Germinal center (tissue), 1 donor: Measurements from ENCODE around the gene SPTLC2.
"Not testable (repeated sequence)": the region's sequence is repeated elsewhere in the genome, so short reads cannot be mapped to it uniquely, and the experiment has no call there.

Experiments used
- DNase-seq: peaks from one replicate; pipeline ENCODE4 v3.0.0; 2012; ENCODE audit warnings: mixed read lengths, low spot score

The SPTLC2 gene

GRCh38 chr14:77588411-77589025, 27.9 kb downstream of the SPTLC2 start:
- not testable (repeated sequence) for DNase-seq

DNA sequence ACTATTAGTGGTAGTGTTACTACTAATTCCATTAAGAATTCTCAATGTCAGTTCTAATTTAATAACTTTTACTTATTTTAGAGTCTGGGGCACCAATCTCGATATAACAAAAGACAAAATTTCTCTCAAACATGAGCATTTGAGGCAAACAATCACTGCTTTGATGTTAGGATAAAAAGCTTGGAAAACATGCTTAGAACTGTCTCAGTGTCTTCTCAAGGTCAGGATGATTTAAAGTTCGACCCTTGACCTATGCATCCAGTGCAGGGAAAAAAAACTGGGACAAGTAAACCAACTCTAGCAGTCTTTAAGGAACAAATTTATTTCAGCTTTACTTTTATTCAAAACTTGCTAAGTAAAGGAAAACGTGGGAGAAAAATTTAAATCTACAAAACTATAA, 31.1 kb downstream of the SPTLC2 start:
- no peak for DNase-seq

DNA sequence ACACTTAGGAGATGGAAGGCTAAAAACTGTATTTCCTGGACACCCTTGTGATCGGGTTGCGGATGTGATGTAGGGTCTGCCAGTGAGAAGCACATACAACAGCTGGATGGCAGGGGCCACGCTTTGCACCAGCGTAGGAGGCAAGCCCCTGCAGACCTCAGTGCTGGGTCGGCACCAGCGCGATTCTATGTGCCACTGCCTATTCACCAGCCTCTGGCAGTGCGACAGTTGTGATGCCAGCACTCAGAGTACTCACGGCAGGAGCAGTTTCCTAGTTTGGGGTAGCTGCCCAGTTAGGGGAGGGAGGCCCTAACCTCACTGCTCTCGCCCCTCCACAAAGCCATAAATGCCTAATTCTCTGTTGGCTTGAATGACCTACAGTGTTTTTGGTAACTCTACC, 31.6 kb downstream of the SPTLC2 start:
- no peak for DNase-seq

- no peak for DNase-seq
Observed at GRCh38 chr14:77583657-77584056, 32.8 kb downstream of the SPTLC2 start.

- no peak for DNase-seq
Observed at GRCh38 chr14:77582511-77582910, 33.9 kb downstream of the SPTLC2 start.

DNA sequence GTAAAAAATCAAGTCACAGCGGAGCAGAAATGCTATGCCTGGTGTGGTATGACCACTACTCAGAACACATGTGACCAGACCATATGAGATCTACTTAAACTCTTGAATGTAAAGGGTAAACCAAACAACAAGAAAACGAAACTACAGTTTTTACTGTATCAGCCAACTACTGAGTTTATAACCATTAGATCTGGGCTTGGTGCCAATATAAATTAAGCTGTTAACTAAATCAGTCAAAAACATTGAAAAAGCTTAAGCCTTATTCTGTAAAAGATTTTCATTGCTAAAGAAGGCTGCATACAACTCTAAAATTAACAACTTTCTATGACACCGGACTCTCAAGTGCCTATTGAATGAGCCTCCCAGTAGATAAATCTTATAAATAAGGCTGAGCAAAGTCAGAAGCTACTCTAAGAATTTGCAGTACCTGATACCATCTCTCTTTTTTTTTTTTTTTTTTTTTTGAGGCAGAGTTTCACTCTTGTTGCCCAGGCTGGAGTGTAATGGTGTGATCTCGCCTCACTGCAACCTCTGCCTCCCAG, 35.4 kb downstream of the SPTLC2 start:
- no peak for DNase-seq

DNA sequence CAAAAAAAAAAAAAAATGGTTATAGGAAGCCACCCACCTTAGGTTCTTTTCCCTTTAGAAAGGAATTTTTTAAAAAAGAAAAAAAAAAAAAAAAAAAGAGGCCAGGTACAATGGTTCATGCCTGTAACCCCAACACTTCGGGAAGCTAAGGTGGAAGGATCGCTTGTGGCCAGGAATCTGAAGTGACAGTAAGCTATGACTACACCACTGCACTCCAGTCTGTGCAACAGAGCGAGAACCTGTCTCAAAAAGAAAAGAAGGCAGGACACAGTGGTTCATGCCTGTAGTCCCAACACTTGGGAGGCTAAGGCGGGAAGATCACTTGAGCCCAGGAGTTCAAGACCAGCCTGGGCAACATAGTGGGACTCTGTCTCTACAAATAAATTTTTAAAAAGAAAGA, 36.0 kb downstream of the SPTLC2 start:
- DNase-seq, result no peak

DNA sequence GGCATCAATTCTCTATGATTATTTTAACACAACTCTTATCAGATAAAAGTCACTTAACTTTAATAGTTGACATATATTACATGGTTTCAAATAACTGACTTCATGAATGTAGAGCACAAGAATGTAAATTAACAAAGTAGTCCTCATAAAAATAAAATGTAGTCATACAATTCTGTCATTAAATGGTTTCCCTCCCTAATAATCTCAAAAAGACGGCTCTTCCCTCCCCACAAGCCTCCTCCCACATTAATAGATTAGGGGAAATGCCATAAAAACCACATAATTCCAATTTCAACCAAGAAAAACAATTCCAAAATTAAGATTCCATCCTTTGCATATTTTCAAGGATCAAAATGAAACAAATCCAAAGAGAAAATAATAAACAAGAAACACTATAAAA, 36.7 kb downstream of the SPTLC2 start:
- no peak for DNase-seq

DNA sequence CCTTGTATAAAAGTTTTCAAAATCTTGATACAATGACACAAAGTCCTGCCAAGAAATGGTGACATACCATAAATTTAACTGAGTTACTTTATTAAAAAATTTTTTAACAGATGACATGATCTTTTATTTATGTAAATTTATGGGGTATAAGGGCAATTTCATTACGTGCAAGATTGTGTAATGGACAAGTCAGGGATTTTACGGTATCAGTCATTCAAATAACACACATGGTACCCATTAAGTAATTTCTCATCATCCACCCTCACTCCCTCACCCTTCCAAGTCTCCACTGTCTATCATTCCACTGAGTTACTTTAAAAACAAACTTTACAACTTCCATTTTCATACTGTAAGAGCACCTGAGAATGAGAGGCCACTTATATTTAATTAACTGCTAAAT, 37.4 kb downstream of the SPTLC2 start:
- no peak for DNase-seq

- DNase-seq, result no peak
Observed at GRCh38 chr14:77574446-77575115, 41.9 kb downstream of the SPTLC2 start.

- no peak for DNase-seq
Observed at GRCh38 chr14:77573964-77574363, 42.5 kb downstream of the SPTLC2 start.

DNA sequence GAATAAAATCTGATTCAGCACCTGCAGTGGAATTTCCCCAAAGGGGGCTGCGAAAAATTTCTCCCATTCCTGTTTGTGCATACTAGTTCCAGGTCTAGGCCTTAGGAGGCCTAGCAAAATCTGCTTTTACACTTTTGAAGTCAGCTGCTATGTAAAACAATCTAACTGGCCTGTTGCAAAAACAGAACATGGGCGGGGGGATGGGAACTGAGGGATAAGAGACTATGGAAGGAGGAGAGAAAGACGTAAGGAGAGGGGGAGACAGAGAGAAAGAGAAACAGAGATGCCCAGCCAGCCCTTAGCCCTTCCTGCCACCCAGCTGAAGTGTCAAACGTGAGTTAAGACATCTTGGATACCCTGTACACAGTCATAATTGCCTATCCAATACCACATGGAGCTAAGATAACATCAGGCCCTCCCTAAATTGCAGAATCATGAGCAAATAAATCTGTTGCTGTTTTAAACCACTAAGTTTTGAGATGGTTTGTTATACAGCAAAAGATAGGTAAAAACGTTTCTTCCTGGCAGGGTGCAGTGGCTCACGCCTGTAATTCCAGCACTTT, 45.6 kb downstream of the SPTLC2 start:
- no peak for DNase-seq

- no peak for DNase-seq
Observed at GRCh38 chr14:77565994-77566305, 50.5 kb downstream of the SPTLC2 start.

- no peak for DNase-seq
Observed at GRCh38 chr14:77565289-77565993, 51.0 kb downstream of the SPTLC2 start.

DNA sequence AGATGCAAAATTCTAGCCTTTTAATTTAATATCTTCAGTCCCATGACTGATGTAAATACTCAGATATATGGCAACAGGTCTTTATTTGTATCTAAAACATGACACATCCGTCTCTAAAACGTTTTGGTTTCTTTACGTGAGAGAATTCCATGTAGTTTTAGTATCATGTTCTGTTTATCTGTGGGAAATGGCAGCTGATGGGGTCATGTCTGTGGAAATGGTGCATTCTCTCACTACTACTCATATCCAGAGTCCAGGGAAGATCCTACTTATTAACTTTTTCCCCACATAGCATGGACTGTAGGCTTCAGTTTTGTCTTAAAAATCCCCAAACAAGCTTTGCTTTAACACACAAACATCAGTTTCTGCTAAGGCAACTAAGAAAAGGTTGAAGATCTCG, 53.8 kb downstream of the SPTLC2 start:
- DNase-seq, result no peak

DNA sequence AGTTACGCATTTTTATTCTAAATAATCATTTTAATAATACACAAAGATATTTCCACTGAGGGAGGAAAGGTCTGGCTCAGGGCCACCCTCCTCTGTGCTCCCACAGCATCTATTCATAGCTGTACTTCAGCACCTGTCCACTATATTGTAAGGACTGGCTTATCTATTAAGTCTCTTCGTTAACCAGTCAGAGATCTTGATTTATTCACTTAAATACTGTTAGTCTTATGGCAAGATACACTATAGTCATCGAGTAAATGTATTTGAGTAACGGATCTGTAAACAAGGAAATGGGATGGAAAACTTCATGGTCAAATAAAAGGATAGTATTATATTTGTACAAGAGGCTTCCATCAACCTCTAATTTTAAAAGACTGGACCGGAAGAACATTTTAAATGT, 54.6 kb downstream of the SPTLC2 start:
- DNase-seq, result no peak

DNA sequence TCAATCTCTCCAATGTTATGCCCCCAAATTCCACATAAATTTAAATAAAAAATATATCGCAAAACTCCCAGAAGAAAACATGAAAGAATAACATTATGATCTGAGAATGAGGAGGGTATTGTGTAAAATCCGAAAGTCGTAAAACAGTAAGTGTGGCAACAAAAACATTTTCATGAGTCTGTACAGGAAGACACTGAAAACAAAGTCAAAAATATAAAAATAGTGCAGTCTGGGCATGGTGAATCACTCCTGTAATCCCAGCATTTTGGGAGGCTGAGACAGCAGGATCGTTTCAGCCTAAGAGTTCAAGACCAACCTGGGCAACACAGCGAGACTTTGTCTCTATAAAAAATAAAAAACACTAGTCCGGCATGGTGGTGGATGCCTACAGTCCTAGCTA, 57.1 kb downstream of the SPTLC2 start:
- DNase-seq, result no peak

DNA sequence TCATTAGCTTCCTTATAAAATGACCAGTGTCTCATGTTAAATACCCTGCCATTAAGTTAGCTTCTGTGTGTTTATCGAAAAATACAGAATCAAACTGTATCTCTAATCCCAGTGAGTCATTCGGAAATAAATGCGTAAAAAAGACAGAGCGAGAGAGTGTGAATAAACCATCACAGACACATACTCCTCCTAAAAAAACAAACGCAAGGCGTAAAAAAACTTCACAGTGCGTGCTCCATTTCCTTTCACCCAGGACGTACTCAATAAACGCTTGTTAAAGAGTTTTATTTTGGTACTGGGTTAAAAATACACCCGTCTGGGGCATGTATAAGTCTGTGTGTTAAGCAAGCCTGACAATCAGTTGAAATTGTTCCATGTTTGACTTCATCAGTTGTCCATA, 59.0 kb downstream of the SPTLC2 start:
- no peak for DNase-seq

DNA sequence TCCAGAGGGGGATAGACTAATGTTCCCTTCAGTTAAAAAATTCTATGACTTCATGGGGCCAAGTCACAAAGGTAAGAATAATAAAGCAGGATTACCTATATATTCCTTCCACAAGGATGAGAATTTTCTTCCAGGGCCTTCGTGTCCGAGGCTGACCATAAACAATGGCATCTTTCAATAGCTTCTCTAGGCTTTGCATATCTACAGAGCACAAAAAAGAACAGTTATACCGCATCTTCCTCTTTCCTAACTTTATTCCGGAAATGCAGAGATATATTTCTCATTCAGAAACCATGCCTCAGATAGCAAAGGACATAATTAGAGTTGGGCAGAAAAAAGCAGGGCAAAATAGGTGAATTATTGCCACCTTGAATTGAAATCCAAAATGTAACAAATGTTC, 59.5 kb downstream of the SPTLC2 start:
- no peak for DNase-seq

GRCh38 chr14:77554816-77555599, 61.4 kb downstream of the SPTLC2 start:
- DNase-seq, result no peak

GRCh38 chr14:77554207-77554606, 62.2 kb downstream of the SPTLC2 start:
- DNase-seq, result no peak

GRCh38 chr14:77549451-77549850, 67.0 kb downstream of the SPTLC2 start:
- no peak for DNase-seq
